Thoracic aorta endothelial cell (primary cell): ENCODE measurements around the gene KCTD10. TPM values are rescaled to one million over a fixed set of nuclear protein-coding genes. Genes with fewer than 3 reads are reported as not detected.

Experiments
- total RNA-seq: library from RNA; depleted of rRNA; stranded (reverse); fragments of >200 nt; gene quantifications from 2 replicates; pipeline ENCODE4 v1.2.3, GENCODE V29; 2012

The KCTD10 gene
- total RNA-seq, result 126 and 135 TPM in 2 replicates

GRCh38 chr12:109477185-109477962 lies at the start of gene KCTD10, which contains the start of gene UBE3B:
Gene KCTD10 (minus strand): TSS chr12:109477300. CDS start chr12:109477262, 38 bp downstream.
Gene UBE3B (plus strand): TSS chr12:109477634. CDS start chr12:109483552, 5,918 bp downstream.

Other genes with a start within 250 kb of the KCTD10 start
- not detected in 2 replicates for gene FOXN4, start 168.0 kb downstream of the KCTD10 start, total RNA-seq
- gene MYO1H, start 129.4 kb downstream of the KCTD10 start, total RNA-seq, result not detected in 2 replicates
- 49.7 and 50.9 TPM in 2 replicates for gene UBE3B, start 334 bp upstream of the KCTD10 start, total RNA-seq
- gene MMAB, start 96.2 kb upstream of the KCTD10 start, total RNA-seq, result 21.0 and 36.6 TPM in 2 replicates
- gene MVK, start 96.5 kb upstream of the KCTD10 start, total RNA-seq, result 16.8 and 28.4 TPM in 2 replicates
- gene FAM222A, start 236.5 kb upstream of the KCTD10 start, total RNA-seq, result 0.50 and 0.93 TPM in 2 replicates